BLaER1 treated with 17β-estradiol and CSF1 and Interleukin-3, amounts not matched to agents 10 nM and 100 nM (cell line): ENCODE data around the gene ACY1.
A peak's percentile ranks its signal among the peaks of the same experiment; 100 is the strongest.

Source experiments
- H3K27ac ChIP-seq, 11 experiments: shearing (Covaris generic); formaldehyde crosslinking; 2 replicates each; pipeline ENCODE4 v1.8.1; 2022
- H3K27me3 ChIP-seq, 11 experiments: shearing (Covaris generic); formaldehyde crosslinking; 2 replicates each; pipeline ENCODE4 v1.8.1; 2022
- H3K36me3 ChIP-seq, 11 experiments: shearing (Covaris generic); formaldehyde crosslinking; 2 replicates each; pipeline ENCODE4 v1.8.1; 2022
- H3K4me1 ChIP-seq, 10 experiments: shearing (Covaris generic); formaldehyde crosslinking; 2 replicates each; pipeline ENCODE4 v1.8.1; 2022
- H3K4me2 ChIP-seq, 11 experiments: shearing (Covaris generic); formaldehyde crosslinking; 2 replicates each; pipeline ENCODE4 v1.8.1; 2022
- H3K4me3 ChIP-seq, 10 experiments: shearing (Covaris generic); formaldehyde crosslinking; 2 replicates each; pipeline ENCODE4 v1.8.1; 2022
- H3K9ac ChIP-seq, 11 experiments: shearing (Covaris generic); formaldehyde crosslinking; 2 replicates each; pipeline ENCODE4 v1.8.1; 2022
- H3K9me3 ChIP-seq, 11 experiments: shearing (Covaris generic); formaldehyde crosslinking; replicated peaks in 1 of 11; 2 replicates each; pipeline ENCODE4 v1.8.1; 2022
- H4K20me1 ChIP-seq, 11 experiments: shearing (Covaris generic); formaldehyde crosslinking; 2 replicates each; pipeline ENCODE4 v1.8.1; 2022
- Cebpa-rat ChIP-seq, 11 experiments: shearing (Covaris generic); IDR thresholded peaks; 2 replicates each; pipeline ENCODE4 v1.8.1; 2022

The ACY1 gene

GRCh38 chr3:52001443-52001974 is 18.2 kb downstream of the ACY1 start:
- no peaks in the 10 kb centered on the region for H4K20me1 ChIP-seq
- no peak overlapping the region for H3K4me3 ChIP-seq
- H3K4me2 ChIP-seq, result peak overlapping the region; percentile 31 to 75 (median 62); a peak in 21 of 22 replicates
- no peaks in the 10 kb centered on the region for H3K36me3 ChIP-seq
- H3K9me3 ChIP-seq, result no peaks in the 10 kb centered on the region
- no peak overlapping the region for H3K27ac ChIP-seq
- no peaks in the 10 kb centered on the region for H3K27me3 ChIP-seq
- H3K9ac ChIP-seq, result peak overlapping the region in 3 of 11 experiments; percentile 2 to 14 (median 6); a peak in 1 of 22 replicates
- H3K4me1 ChIP-seq, result peaks cover 27 to 62% (median 47%) of the 10 kb centered on the region in 10 experiments
- no peak for TF ChIP-seq Cebpa-rat (IDR thresholded peaks at IDR 0.05)

- no peaks in the 10 kb centered on the region for H3K36me3 ChIP-seq
- TF ChIP-seq Cebpa-rat (IDR thresholded peaks at IDR 0.05), result no peak
- no peaks in the 10 kb centered on the region for H3K9me3 ChIP-seq
- H3K4me3 ChIP-seq, result no peak overlapping the region
- H4K20me1 ChIP-seq, result no peaks in the 10 kb centered on the region; a peak in 1 of 22 replicates
- peak overlapping the region in 5 of 11 experiments; percentile 55 to 67 (median 64); a peak in 5 of 22 replicates for H3K4me2 ChIP-seq
- H3K27ac ChIP-seq, result no peak overlapping the region
- peak overlapping the region in 3 of 11 experiments; percentile 2 to 28 (median 21); a peak in 3 of 22 replicates for H3K9ac ChIP-seq
- H3K27me3 ChIP-seq, result no peaks in the 10 kb centered on the region
- H3K4me1 ChIP-seq, result peaks cover 28 to 65% (median 50%) of the 10 kb centered on the region in 10 experiments
Measured at GRCh38 chr3:52002748-52003147, 19.4 kb downstream of the ACY1 start.

- Histone ChIP-seq H3K27ac (no peak overlapping the region; a peak in 1 of 22 replicates), H3K27me3 (no peaks in the 10 kb centered on the region), H3K4me3 (no peak overlapping the region), H4K20me1 (no peaks in the 10 kb centered on the region; a peak in 1 of 22 replicates), H3K36me3 (no peaks in the 10 kb centered on the region), H3K9ac (peak overlapping the region in 9 of 11 experiments; percentile 7 to 56 (median 31); a peak in 9 of 22 replicates), H3K9me3 (no peaks in the 10 kb centered on the region), H3K4me1 (peaks cover 28 to 65% (median 50%) of the 10 kb centered on the region in 10 experiments), H3K4me2 (peak overlapping the region; percentile 75 to 93 (median 79); a peak in 21 of 22 replicates)
- no peak for TF ChIP-seq Cebpa-rat (IDR thresholded peaks at IDR 0.05)
Measured at GRCh38 chr3:52004163-52004787, 20.9 kb downstream of the ACY1 start.

- no peaks in the 10 kb centered on the region for H3K27me3 ChIP-seq
- peak overlapping the region; percentile 75 to 93 (median 79) for H3K4me2 ChIP-seq
- no peak for TF ChIP-seq Cebpa-rat (IDR thresholded peaks at IDR 0.05)
- H4K20me1 ChIP-seq, result no peaks in the 10 kb centered on the region; a peak in 1 of 22 replicates
- peaks cover 28 to 64% (median 48%) of the 10 kb centered on the region in 10 experiments for H3K4me1 ChIP-seq
- peak overlapping the region in 7 of 11 experiments; percentile 13 to 56 (median 43); a peak in 11 of 22 replicates for H3K9ac ChIP-seq
- no peaks in the 10 kb centered on the region for H3K9me3 ChIP-seq
- H3K27ac ChIP-seq, result peak overlapping the region in 5 of 11 experiments; percentile 19 to 56 (median 38); a peak in 9 of 22 replicates
- no peak overlapping the region for H3K4me3 ChIP-seq
- H3K36me3 ChIP-seq, result no peaks in the 10 kb centered on the region
Measured at GRCh38 chr3:52004906-52005395, 21.6 kb downstream of the ACY1 start.

- Histone ChIP-seq H3K9me3 (no peaks in the 10 kb centered on the region), H3K9ac (peak overlapping the region in 7 of 11 experiments; percentile 13 to 56 (median 43); a peak in 11 of 22 replicates), H3K4me1 (peaks cover 28 to 58% (median 44%) of the 10 kb centered on the region in 10 experiments), H3K4me2 (peak overlapping the region; percentile 75 to 93 (median 79)), H3K27me3 (no peaks in the 10 kb centered on the region), H3K36me3 (no peaks in the 10 kb centered on the region), H3K27ac (peak overlapping the region in 5 of 11 experiments; percentile 19 to 56 (median 38); a peak in 9 of 22 replicates), H4K20me1 (no peaks in the 10 kb centered on the region; a peak in 1 of 22 replicates), H3K4me3 (peak overlapping the region in 1 of 10 experiments; percentile 20; a peak in 1 of 20 replicates)
- TF ChIP-seq Cebpa-rat (IDR thresholded peaks at IDR 0.05), result no peak
Measured at GRCh38 chr3:52005571-52005986, 22.2 kb downstream of the ACY1 start.

GRCh38 chr3:52006017-52006819 is 22.9 kb downstream of the ACY1 start:
- Histone ChIP-seq H3K9me3 (no peaks in the 10 kb centered on the region), H4K20me1 (no peaks in the 10 kb centered on the region; a peak in 1 of 22 replicates), H3K9ac (peak overlapping the region in 6 of 11 experiments; percentile 12 to 48 (median 32); a peak in 7 of 22 replicates), H3K27ac (peak overlapping the region in 3 of 11 experiments; percentile 19 to 38 (median 24); a peak in 1 of 22 replicates), H3K27me3 (no peaks in the 10 kb centered on the region), H3K4me3 (peak overlapping the region in 1 of 10 experiments; percentile 20; a peak in 1 of 20 replicates), H3K36me3 (no peaks in the 10 kb centered on the region), H3K4me1 (peaks cover 28 to 54% (median 43%) of the 10 kb centered on the region in 10 experiments), H3K4me2 (peak overlapping the region; percentile 75 to 93 (median 79))
- TF ChIP-seq Cebpa-rat (IDR thresholded peaks at IDR 0.05), result no peak

GRCh38 chr3:52006820-52007133 is 23.4 kb downstream of the ACY1 start:
- peaks cover 28 to 48% (median 38%) of the 10 kb centered on the region in 10 experiments for H3K4me1 ChIP-seq
- no peaks in the 10 kb centered on the region for H3K9me3 ChIP-seq
- H3K27ac ChIP-seq, result no peak overlapping the region
- H3K4me3 ChIP-seq, result no peak overlapping the region
- no peak for TF ChIP-seq Cebpa-rat (IDR thresholded peaks at IDR 0.05)
- no peaks in the 10 kb centered on the region for H3K36me3 ChIP-seq
- H3K27me3 ChIP-seq, result no peaks in the 10 kb centered on the region
- no peaks in the 10 kb centered on the region; a peak in 1 of 22 replicates for H4K20me1 ChIP-seq
- no peak overlapping the region for H3K9ac ChIP-seq
- H3K4me2 ChIP-seq, result peak overlapping the region in 9 of 11 experiments; percentile 75 to 93 (median 79); a peak in 13 of 22 replicates

- no peak overlapping the region for H3K27ac ChIP-seq
- H4K20me1 ChIP-seq, result no peaks in the 10 kb centered on the region; a peak in 1 of 22 replicates
- no peaks in the 10 kb centered on the region for H3K27me3 ChIP-seq
- peaks cover 28 to 43% (median 33%) of the 10 kb centered on the region in 10 experiments for H3K4me1 ChIP-seq
- no peak overlapping the region for H3K9ac ChIP-seq
- no peak overlapping the region for H3K4me3 ChIP-seq
- no peak overlapping the region for H3K4me2 ChIP-seq
- H3K36me3 ChIP-seq, result no peaks in the 10 kb centered on the region
- TF ChIP-seq Cebpa-rat (IDR thresholded peaks at IDR 0.05), result no peak
- no peaks in the 10 kb centered on the region for H3K9me3 ChIP-seq
Measured at GRCh38 chr3:52007291-52007690, 24.0 kb downstream of the ACY1 start.
